ENCODE results near the gene ARHGDIA.

GRCh38 chr17:81910840-81911276, 39.7 kb upstream of the ARHGDIA start:
- TF ChIP-seq CTCF (IDR thresholded peaks at IDR 0.05; ENCODE audit: low read length) (no peak), EZH2 (optimal IDR thresholded peaks at IDR 0.05; ENCODE audit: low read depth, low read length) (no peak)

Measured in MM.1S (cell line).